Measurements from ENCODE around the gene ZNF280B. TPM values are rescaled to one million over a fixed set of nuclear protein-coding genes. Genes with fewer than 3 reads are reported as not detected.
A peak's percentile ranks its signal among the peaks of the same experiment; 100 is the strongest.

ZNF280B gene
- total and polyA plus RNA-seq, 2 experiments from 2014 or later, result 0.11 to 0.45 TPM

DNA sequence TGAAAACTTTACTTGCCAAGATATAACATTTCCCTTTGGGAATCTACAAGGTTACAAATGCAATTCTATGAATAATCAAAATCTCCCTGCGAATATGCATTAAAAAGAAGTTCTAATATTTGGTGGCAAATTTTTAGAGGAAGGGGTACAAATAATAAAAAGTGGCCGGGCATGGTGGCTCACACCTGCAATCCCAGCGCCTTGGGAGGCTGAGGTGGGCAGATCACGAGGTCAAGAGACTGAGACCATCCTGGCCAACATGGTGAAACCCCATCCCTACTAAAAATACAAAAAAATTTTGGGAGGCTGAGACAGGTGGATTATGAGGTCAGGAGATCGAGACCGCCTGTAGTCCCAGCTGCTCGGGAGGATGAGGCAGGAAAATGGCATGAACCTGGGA, 47.0 kb downstream of the ZNF280B start:
- Histone ChIP-seq H3K4me2 (ENCODE audit: unreplicated experiment) (no peak overlapping the region), H3K9ac (no peak overlapping the region), H2AFZ (no peak overlapping the region), H3K27me3 (replicated peaks; ENCODE audit: insufficient read depth) (peaks cover 13% of the 10 kb centered on the region; the same call in 1 of the 2 replicates), H3F3A (ENCODE audit: insufficient read depth) (no peaks in the 10 kb centered on the region), H4K20me1 (ENCODE audit: insufficient read depth) (no peaks in the 10 kb centered on the region), H3K4me3 (no peak overlapping the region), H3K36me3 (ENCODE audit: low read depth) (no peaks in the 10 kb centered on the region), H3K79me2 (ENCODE audit: insufficient read depth) (no peaks in the 10 kb centered on the region), H3K27ac (no peak overlapping the region), H3K9me2 (ENCODE audit: insufficient read depth) (no peaks in the 10 kb centered on the region), H3K9me3 (ENCODE audit: low read depth) (no peaks in the 10 kb centered on the region), H3K4me1 (ENCODE audit: insufficient read depth) (no peaks in the 10 kb centered on the region)
- in situ Hi-C loops (cut with MboI), result no loop called here
- DNase-seq, result no peak
- 21 to 32% methylated on average over 7 of the region's 7 CpGs for WGBS, 2 experiments (ENCODE audit: low coverage in 1 of 2, low lambda C conversion rate in 2 of 2, missing lambda C conversion rate in 2 of 2)
- TF ChIP-seq EZH2phosphoT487 (IDR thresholded peaks at IDR 0.05; ENCODE audit: insufficient read depth, low read depth), result no peak

DNA sequence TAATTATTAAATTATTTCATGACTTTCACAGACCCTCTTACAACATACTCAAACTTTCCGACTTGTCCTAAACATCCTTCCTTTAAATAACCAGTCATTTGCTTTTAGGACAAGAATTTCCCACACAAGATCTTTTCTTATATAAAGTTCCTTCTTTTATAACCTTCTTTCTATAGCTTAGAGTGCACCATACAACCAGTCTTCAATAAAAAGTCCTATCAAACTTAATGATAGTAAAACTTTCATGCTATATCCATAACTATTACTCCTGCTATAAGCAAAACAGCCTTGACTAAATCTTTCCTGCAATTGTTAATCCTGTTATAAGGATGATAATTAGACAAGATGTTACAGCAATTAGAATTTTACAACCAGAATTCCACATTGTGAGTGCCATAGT, 47.4 kb downstream of the ZNF280B start:
- Histone ChIP-seq H3K27ac (no peak overlapping the region), H4K20me1 (ENCODE audit: insufficient read depth) (no peaks in the 10 kb centered on the region), H3K9me3 (ENCODE audit: low read depth) (no peaks in the 10 kb centered on the region), H3K9ac (no peak overlapping the region), H3K4me2 (ENCODE audit: unreplicated experiment) (no peak overlapping the region), H3K4me1 (ENCODE audit: insufficient read depth) (no peaks in the 10 kb centered on the region), H3K27me3 (replicated peaks; ENCODE audit: insufficient read depth) (peaks cover 16% of the 10 kb centered on the region; the same call in 1 of the 2 replicates), H3K79me2 (ENCODE audit: insufficient read depth) (no peaks in the 10 kb centered on the region), H3K4me3 (no peak overlapping the region), H3K9me2 (ENCODE audit: insufficient read depth) (no peaks in the 10 kb centered on the region), H2AFZ (no peak overlapping the region), H3K36me3 (ENCODE audit: low read depth) (no peaks in the 10 kb centered on the region), H3F3A (ENCODE audit: insufficient read depth) (no peaks in the 10 kb centered on the region)
- WGBS, 2 experiments (ENCODE audit: low coverage in 1 of 2, low lambda C conversion rate in 2 of 2, missing lambda C conversion rate in 2 of 2), result 32 to 33% methylated on average over 1 of the region's 1 CpG
- no peak for TF ChIP-seq EZH2 (IDR thresholded peaks at IDR 0.05; ENCODE audit: insufficient read depth, poor library complexity, severe bottlenecking)
- DNase-seq, result no peak
- in situ Hi-C loops (cut with MboI), result no loop called here

DNA sequence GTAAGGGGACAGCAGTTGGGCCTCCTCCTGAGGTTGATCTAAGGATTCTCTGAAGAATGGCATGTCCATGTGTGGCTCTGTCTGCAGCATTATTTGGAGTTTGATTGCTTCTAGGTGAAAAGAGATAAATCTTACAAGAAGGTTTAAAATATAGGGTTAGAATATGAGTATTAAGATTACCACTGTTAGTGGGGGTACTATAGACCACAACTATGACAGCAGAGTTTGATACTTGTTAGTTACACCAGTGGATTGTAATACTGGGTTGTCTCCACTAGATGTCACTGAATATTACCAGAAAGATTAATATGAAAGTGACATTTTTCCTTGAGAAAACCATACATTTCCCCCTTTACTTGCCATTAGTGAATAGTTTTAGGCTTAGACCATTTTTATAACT, 47.9 kb downstream of the ZNF280B start:
- peak; percentile 11 for DNase-seq
- no peak overlapping the region for H3K4me3 ChIP-seq
- no peak for TF ChIP-seq EZH2phosphoT487 (IDR thresholded peaks at IDR 0.05; ENCODE audit: insufficient read depth, low read depth)
- no peak for TF ChIP-seq EZH2 (IDR thresholded peaks at IDR 0.05; ENCODE audit: insufficient read depth, poor library complexity, severe bottlenecking)
- no peaks in the 10 kb centered on the region for H3F3A ChIP-seq (ENCODE audit: insufficient read depth)
- peaks cover 17% of the 10 kb centered on the region for H3K27me3 ChIP-seq (replicated peaks; ENCODE audit: insufficient read depth)
- H3K9ac ChIP-seq, result no peak overlapping the region
- in situ Hi-C loops (cut with MboI), result no loop called here
- H3K4me1 ChIP-seq (ENCODE audit: insufficient read depth), result no peaks in the 10 kb centered on the region
- H3K9me3 ChIP-seq (ENCODE audit: low read depth), result no peaks in the 10 kb centered on the region
- H4K20me1 ChIP-seq (ENCODE audit: insufficient read depth), result no peaks in the 10 kb centered on the region
- no peaks in the 10 kb centered on the region for H3K36me3 ChIP-seq (ENCODE audit: low read depth)
- no peak overlapping the region for H2AFZ ChIP-seq
- H3K4me2 ChIP-seq (ENCODE audit: unreplicated experiment), result no peak overlapping the region
- H3K27ac ChIP-seq, result no peak overlapping the region
- H3K79me2 ChIP-seq (ENCODE audit: insufficient read depth), result no peaks in the 10 kb centered on the region
- H3K9me2 ChIP-seq (ENCODE audit: insufficient read depth), result no peaks in the 10 kb centered on the region

DNA sequence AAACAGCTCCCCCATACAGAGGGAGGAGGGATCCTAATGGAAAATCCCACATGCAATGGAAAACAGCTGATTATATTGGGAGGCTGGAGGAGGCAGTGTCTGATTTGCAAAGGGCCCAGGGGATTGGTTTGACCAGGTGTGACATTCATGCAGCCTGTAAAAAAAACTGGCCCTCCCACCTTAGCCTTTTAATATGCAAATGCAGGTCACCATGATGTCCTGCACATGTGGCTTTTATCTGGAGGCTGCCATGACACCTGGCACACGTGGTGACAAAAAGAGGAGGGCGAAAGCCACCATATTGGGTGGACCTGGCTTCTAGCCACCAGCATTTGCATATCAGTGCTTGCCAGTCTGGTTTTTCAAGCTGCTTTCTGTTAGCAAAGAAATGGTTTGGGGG, 48.5 kb downstream of the ZNF280B start:
- Histone ChIP-seq H4K20me1 (ENCODE audit: insufficient read depth) (no peaks in the 10 kb centered on the region), H3K4me3 (no peak overlapping the region), H3K79me2 (ENCODE audit: insufficient read depth) (no peaks in the 10 kb centered on the region), H3K36me3 (ENCODE audit: low read depth) (no peaks in the 10 kb centered on the region), H3K4me1 (ENCODE audit: insufficient read depth) (no peaks in the 10 kb centered on the region), H2AFZ (no peak overlapping the region), H3K9me3 (ENCODE audit: low read depth) (no peaks in the 10 kb centered on the region), H3F3A (ENCODE audit: insufficient read depth) (no peaks in the 10 kb centered on the region), H3K4me2 (ENCODE audit: unreplicated experiment) (no peak overlapping the region), H3K9me2 (ENCODE audit: insufficient read depth) (no peaks in the 10 kb centered on the region), H3K9ac (no peak overlapping the region), H3K27me3 (replicated peaks; ENCODE audit: insufficient read depth) (peaks cover 20% of the 10 kb centered on the region), H3K27ac (no peak overlapping the region)
- TF ChIP-seq EZH2phosphoT487 (IDR thresholded peaks at IDR 0.05; ENCODE audit: insufficient read depth, low read depth) (no peak), EZH2 (IDR thresholded peaks at IDR 0.05; ENCODE audit: insufficient read depth, poor library complexity, severe bottlenecking) (no peak)
- DNase-seq, result no peak
- 24 to 27% methylated on average over 2 of the region's 2 CpGs for WGBS, 2 experiments (ENCODE audit: low coverage in 1 of 2, low lambda C conversion rate in 2 of 2, missing lambda C conversion rate in 2 of 2)
- in situ Hi-C loops (cut with MboI), result no loop called here

DNA sequence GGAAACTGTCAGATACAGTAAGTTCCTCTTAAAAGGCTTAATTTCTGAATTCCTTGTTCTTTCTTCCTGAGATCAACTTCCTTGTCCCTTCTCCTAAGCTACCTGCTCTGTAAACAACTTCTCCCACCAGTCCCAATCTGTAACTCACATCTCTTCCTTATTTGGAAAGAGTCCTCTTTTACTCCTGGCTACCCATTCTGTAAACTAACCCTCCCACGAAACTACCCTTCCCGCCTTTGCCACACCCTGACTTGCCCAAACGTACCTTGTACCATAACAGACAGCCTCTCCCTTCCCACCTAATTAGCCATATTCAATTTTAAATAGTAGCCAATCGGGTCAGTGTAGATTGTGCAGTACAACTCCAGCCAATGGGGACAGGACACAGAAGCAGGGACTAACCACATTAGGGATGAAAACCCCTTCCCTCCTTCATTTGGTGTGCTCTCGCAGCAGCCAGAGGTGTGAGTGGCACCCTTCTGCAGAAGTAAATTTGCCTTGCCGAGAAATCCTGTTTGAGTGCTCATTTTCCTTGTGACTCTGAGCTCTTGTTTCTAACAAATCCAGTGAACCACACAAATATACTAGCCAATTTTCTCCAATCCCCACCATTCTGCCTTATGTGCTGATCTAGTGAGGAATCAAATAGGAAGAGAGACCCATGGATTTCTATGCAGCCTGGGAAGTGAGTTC, 49.5 kb downstream of the ZNF280B start:
- H3K27ac ChIP-seq, result no peak overlapping the region
- no peaks in the 10 kb centered on the region for H3K36me3 ChIP-seq (ENCODE audit: low read depth)
- H3K79me2 ChIP-seq (ENCODE audit: insufficient read depth), result no peaks in the 10 kb centered on the region
- in situ Hi-C loops (cut with MboI), result no loop called here
- WGBS, 2 experiments (ENCODE audit: low coverage in 1 of 2, low lambda C conversion rate in 2 of 2, missing lambda C conversion rate in 2 of 2), result 23 to 31% methylated on average over 6 of the region's 6 CpGs
- H3K9me3 ChIP-seq (ENCODE audit: low read depth), result no peaks in the 10 kb centered on the region
- no peaks in the 10 kb centered on the region for H3K4me1 ChIP-seq (ENCODE audit: insufficient read depth)
- H3K4me2 ChIP-seq (ENCODE audit: unreplicated experiment), result no peak overlapping the region
- no peaks in the 10 kb centered on the region for H3K9me2 ChIP-seq (ENCODE audit: insufficient read depth)
- H3F3A ChIP-seq (ENCODE audit: insufficient read depth), result no peaks in the 10 kb centered on the region
- H3K4me3 ChIP-seq, result no peak overlapping the region
- no peaks in the 10 kb centered on the region for H4K20me1 ChIP-seq (ENCODE audit: insufficient read depth)
- no peak for DNase-seq
- peaks cover 19% of the 10 kb centered on the region; the same call in 1 of the 2 replicates for H3K27me3 ChIP-seq (replicated peaks; ENCODE audit: insufficient read depth)
- no peak overlapping the region for H3K9ac ChIP-seq
- TF ChIP-seq EZH2phosphoT487 (IDR thresholded peaks at IDR 0.05; ENCODE audit: insufficient read depth, low read depth), result no peak
- no peak for TF ChIP-seq EZH2 (IDR thresholded peaks at IDR 0.05; ENCODE audit: insufficient read depth, poor library complexity, severe bottlenecking)
- no peak overlapping the region for H2AFZ ChIP-seq
